ENCODE results near the gene RGS5.

The RGS5 gene

DNA sequence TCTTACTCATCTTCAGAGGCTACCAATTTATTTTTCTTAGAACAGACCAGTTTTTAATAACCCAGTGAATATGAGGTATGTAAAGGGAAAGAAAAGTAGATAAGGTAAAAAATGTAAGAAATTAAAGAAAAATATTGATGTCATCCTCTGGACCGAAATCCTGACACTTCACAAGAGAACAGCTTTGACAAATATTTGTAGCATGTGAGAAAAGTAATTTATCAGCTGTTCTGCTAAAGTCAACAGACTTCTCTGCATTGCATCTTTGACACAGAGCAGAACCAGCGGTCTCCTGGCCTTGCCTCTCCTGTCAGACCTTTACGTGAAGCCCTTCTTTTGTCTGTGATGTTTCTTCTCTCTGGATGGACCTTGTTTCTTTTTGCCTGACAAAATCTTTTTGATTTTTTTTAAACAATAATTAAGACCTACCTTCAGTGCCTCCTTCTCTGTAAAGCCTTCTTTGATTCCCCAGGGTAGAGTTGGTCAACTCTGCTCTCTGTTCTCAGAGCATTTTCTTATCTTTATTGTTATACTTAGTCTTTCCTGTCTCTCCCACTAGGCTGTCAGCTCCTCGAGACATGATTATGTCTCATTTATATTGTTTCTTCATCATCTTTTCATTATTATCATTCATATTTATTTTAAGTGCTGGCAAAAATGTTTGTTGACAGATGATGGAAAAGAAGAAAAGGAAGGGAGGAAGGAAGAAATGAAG lies 98.2 kb downstream of the RGS5 start:
- H4K20me1 ChIP-seq (ENCODE audit: insufficient read depth, low read length): no peaks in the 10 kb centered on the region
- no peaks in the 10 kb centered on the region for H3K9me3 ChIP-seq (ENCODE audit: insufficient read depth, low read length)
- H3K9ac ChIP-seq (ENCODE audit: low read length): no peak overlapping the region
- no peak overlapping the region for H3K4me2 ChIP-seq (ENCODE audit: low read length)
- no peaks in the 10 kb centered on the region for H3K79me2 ChIP-seq (ENCODE audit: low read length)
- H3K27ac ChIP-seq (ENCODE audit: low read length): no peak overlapping the region
- no peaks in the 10 kb centered on the region for H3K4me1 ChIP-seq (ENCODE audit: low read length)
- H3K4me3 ChIP-seq (ENCODE audit: low read length): no peak overlapping the region
- peaks cover 19% of the 10 kb centered on the region; the same call in 1 of the 2 replicates for H3K27me3 ChIP-seq (ENCODE audit: low read depth, low read length)
- no peaks in the 10 kb centered on the region for H3K36me3 ChIP-seq (replicated peaks; ENCODE audit: low read depth, low read length)
- TF ChIP-seq, protein P1, sequence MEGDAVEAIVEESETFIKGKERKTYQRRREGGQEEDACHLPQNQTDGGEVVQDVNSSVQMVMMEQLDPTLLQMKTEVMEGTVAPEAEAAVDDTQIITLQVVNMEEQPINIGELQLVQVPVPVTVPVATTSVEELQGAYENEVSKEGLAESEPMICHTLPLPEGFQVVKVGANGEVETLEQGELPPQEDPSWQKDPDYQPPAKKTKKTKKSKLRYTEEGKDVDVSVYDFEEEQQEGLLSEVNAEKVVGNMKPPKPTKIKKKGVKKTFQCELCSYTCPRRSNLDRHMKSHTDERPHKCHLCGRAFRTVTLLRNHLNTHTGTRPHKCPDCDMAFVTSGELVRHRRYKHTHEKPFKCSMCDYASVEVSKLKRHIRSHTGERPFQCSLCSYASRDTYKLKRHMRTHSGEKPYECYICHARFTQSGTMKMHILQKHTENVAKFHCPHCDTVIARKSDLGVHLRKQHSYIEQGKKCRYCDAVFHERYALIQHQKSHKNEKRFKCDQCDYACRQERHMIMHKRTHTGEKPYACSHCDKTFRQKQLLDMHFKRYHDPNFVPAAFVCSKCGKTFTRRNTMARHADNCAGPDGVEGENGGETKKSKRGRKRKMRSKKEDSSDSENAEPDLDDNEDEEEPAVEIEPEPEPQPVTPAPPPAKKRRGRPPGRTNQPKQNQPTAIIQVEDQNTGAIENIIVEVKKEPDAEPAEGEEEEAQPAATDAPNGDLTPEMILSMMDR (IDR thresholded peaks at IDR 0.05; ENCODE audit: low read depth, low read length): no peak
- TF ChIP-seq EZH2phosphoT487 (IDR thresholded peaks at IDR 0.05; ENCODE audit: low read depth): no peak
- no peak overlapping the region for H2AFZ ChIP-seq (ENCODE audit: low read depth, low read length)

DNA sequence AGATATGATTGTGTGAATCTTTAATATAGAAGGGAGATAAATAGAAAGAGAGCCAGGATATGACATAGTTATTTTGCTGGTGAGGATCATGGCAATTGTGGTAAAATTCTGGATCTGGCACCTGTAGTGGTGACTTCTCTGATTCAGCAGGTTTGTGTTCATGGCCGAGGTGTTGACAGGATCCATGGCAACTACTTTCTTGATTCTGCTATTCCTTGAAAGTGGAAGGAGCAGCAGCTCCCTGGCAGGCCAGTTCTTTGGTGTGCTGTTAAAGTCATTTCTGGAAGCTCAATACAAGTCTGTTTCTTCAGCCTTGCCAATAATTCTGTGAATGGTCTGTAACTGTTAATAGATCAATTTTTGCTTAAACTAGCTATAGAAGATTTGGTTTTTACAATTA lies 100.1 kb downstream of the RGS5 start:
- H4K20me1 ChIP-seq (ENCODE audit: insufficient read depth, low read length): no peaks in the 10 kb centered on the region
- no peaks in the 10 kb centered on the region for H3K4me1 ChIP-seq (ENCODE audit: low read length)
- no peak overlapping the region for H3K27ac ChIP-seq (ENCODE audit: low read length)
- H3K27me3 ChIP-seq (ENCODE audit: low read depth, low read length): peaks cover 19% of the 10 kb centered on the region; the same call in 1 of the 2 replicates
- no peak for TF ChIP-seq EZH2phosphoT487 (IDR thresholded peaks at IDR 0.05; ENCODE audit: low read depth)
- TF ChIP-seq, protein P1 (IDR thresholded peaks at IDR 0.05; ENCODE audit: low read depth, low read length): no peak
- H3K9ac ChIP-seq (ENCODE audit: low read length): no peak overlapping the region
- H3K36me3 ChIP-seq (replicated peaks; ENCODE audit: low read depth, low read length): no peaks in the 10 kb centered on the region
- no peaks in the 10 kb centered on the region for H3K79me2 ChIP-seq (ENCODE audit: low read length)
- H3K9me3 ChIP-seq (ENCODE audit: insufficient read depth, low read length): no peaks in the 10 kb centered on the region
- H2AFZ ChIP-seq (ENCODE audit: low read depth, low read length): no peak overlapping the region
- no peak overlapping the region for H3K4me3 ChIP-seq (ENCODE audit: low read length)
- no peak overlapping the region for H3K4me2 ChIP-seq (ENCODE audit: low read length)

DNA sequence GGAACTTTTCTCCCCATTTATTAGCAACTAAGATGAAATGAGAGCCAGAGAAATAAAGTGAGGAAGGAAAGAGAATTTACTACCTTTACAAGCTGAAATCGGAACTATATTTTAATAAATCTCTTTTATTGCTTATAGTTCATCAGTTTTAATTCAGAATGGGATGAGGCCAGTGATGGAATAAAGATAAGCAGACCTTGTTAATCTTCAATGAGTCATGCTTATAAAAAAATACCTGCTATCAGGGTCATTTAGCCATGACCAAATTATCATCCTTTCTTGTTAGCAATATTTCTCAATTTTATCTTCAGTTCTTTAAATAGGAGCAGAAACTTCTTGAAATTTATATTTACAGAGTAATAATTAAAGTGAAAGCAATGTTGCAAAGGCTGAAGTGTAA lies 107.5 kb downstream of the RGS5 start:
- no peak overlapping the region for H3K4me2 ChIP-seq (ENCODE audit: low read length)
- H4K20me1 ChIP-seq (ENCODE audit: insufficient read depth, low read length): no peaks in the 10 kb centered on the region
- H3K27ac ChIP-seq (ENCODE audit: low read length): no peak overlapping the region
- H3K79me2 ChIP-seq (ENCODE audit: low read length): no peaks in the 10 kb centered on the region
- H3K4me3 ChIP-seq (ENCODE audit: low read length): no peak overlapping the region
- TF ChIP-seq, protein P1 (IDR thresholded peaks at IDR 0.05; ENCODE audit: low read depth, low read length): no peak
- TF ChIP-seq EZH2phosphoT487 (IDR thresholded peaks at IDR 0.05; ENCODE audit: low read depth): no peak
- no peak overlapping the region for H3K9ac ChIP-seq (ENCODE audit: low read length)
- no peaks in the 10 kb centered on the region for H3K9me3 ChIP-seq (ENCODE audit: insufficient read depth, low read length)
- no peaks in the 10 kb centered on the region for H3K36me3 ChIP-seq (replicated peaks; ENCODE audit: low read depth, low read length)
- H3K27me3 ChIP-seq (ENCODE audit: low read depth, low read length): 0 out of 2 replicates have a peak, but pooled peaks cover 5% of the 10 kb centered on the region
- H3K4me1 ChIP-seq (ENCODE audit: low read length): no peaks in the 10 kb centered on the region
- H2AFZ ChIP-seq (ENCODE audit: low read depth, low read length): no peak overlapping the region

DNA sequence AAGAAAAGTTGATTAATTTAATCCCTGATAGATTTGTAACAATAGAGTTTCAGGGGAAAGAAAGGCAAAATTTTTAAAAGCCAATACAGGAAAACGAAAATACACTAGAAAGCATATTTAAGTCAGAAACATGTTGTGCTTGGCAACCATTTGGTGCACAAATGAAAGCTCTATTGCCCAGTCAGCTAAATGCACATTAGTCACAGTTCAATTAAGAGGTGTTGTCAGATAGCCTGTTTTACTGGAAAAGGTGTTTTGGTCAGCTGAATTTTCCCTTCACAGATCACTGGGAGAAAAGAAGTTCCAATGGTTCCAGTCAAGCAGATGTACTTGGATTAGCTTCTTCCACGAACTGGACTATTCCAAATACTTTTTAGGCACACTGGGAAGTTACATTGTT lies 108.1 kb downstream of the RGS5 start:
- H4K20me1 ChIP-seq (ENCODE audit: insufficient read depth, low read length): no peaks in the 10 kb centered on the region
- no peaks in the 10 kb centered on the region for H3K4me1 ChIP-seq (ENCODE audit: low read length)
- 0 out of 2 replicates have a peak, but pooled peaks cover 5% of the 10 kb centered on the region for H3K27me3 ChIP-seq (ENCODE audit: low read depth, low read length)
- H3K27ac ChIP-seq (ENCODE audit: low read length): no peak overlapping the region
- no peaks in the 10 kb centered on the region for H3K36me3 ChIP-seq (replicated peaks; ENCODE audit: low read depth, low read length)
- no peak overlapping the region for H3K9ac ChIP-seq (ENCODE audit: low read length)
- TF ChIP-seq, protein P1 (IDR thresholded peaks at IDR 0.05; ENCODE audit: low read depth, low read length): no peak
- no peak for TF ChIP-seq EZH2phosphoT487 (IDR thresholded peaks at IDR 0.05; ENCODE audit: low read depth)
- no peaks in the 10 kb centered on the region for H3K79me2 ChIP-seq (ENCODE audit: low read length)
- no peaks in the 10 kb centered on the region for H3K9me3 ChIP-seq (ENCODE audit: insufficient read depth, low read length)
- H3K4me2 ChIP-seq (ENCODE audit: low read length): no peak overlapping the region
- no peak overlapping the region for H3K4me3 ChIP-seq (ENCODE audit: low read length)
- no peak overlapping the region for H2AFZ ChIP-seq (ENCODE audit: low read depth, low read length)
